ENCODE results near the gene HAO2. TPM values are rescaled to one million over a fixed set of nuclear protein-coding genes. Genes with fewer than 3 reads are reported as not detected.

The HAO2 gene
- total RNA-seq, 2 experiments from 2014 or later, result not detected

- H3K4me3 Mint-ChIP-seq, result no peak overlapping the region
Observed at GRCh38 chr1:119371815-119372214, 3.2 kb downstream of the HAO2 start.

GRCh38 chr1:119372503-119373086 is 4.0 kb downstream of the HAO2 start:
- Histone ChIP-seq H3K27me3 (ENCODE audit: control insufficient read depth in 1 of 2, insufficient read depth in 2 of 2, low read length in 2 of 2) (peaks cover 0 to 4% of the 10 kb centered on the region in 2 experiments), H3K36me3 (ENCODE audit: insufficient read depth, low read length) (no peaks in the 10 kb centered on the region), H3K27ac (ENCODE audit: low read depth in 1 of 2, low read length in 2 of 2) (no peak overlapping the region), H3K4me1 (ENCODE audit: insufficient read depth, low read length) (no peaks in the 10 kb centered on the region), H3K4me3 (ENCODE audit: low read length) (no peak overlapping the region), H3K9me3 (ENCODE audit: control insufficient read depth in 1 of 2, insufficient read depth in 1 of 2, low read length in 2 of 2) (no peaks in the 10 kb centered on the region)
- ATAC-seq (ENCODE audit: poor library complexity) (no peak), DNase-seq (no peak)
- TF ChIP-seq CTCF (IDR thresholded peaks at IDR 0.05), result no peak
- Mint-ChIP-seq H3K36me3 (ENCODE audit: low read depth) (no peaks in the 10 kb centered on the region), H3K4me1 (ENCODE audit: low read depth) (peaks cover 10% of the 10 kb centered on the region), H3K4me3 (no peak overlapping the region), H3K9me3 (no peaks in the 10 kb centered on the region), H3K27ac (no peak overlapping the region), H3K27me3 (peaks cover 31% of the 10 kb centered on the region)
- intact Hi-C loops (cut with DNase I, micrococcal nuclease), result no loop called here
- ChIA-PET CTCF (no interaction called here), POLR2A (no interaction called here)

More at GRCh38 chr1:119371815-119372214, 3.2 kb downstream of the HAO2 start:
- Mint-ChIP-seq H3K4me1 (ENCODE audit: low read depth) (peaks cover 10% of the 10 kb centered on the region), H3K27ac (no peak overlapping the region), H3K27me3 (peaks cover 31% of the 10 kb centered on the region), H3K36me3 (ENCODE audit: low read depth) (no peaks in the 10 kb centered on the region), H3K9me3 (no peaks in the 10 kb centered on the region)
- no peak for DNase-seq
- no peaks in the 10 kb centered on the region for H3K4me1 ChIP-seq (ENCODE audit: insufficient read depth, low read length)
- H3K27ac ChIP-seq (ENCODE audit: low read depth in 1 of 2, low read length in 2 of 2), result no peak overlapping the region
- intact Hi-C loops (cut with DNase I, micrococcal nuclease), result no loop called here
- TF ChIP-seq CTCF (IDR thresholded peaks at IDR 0.05), result no peak
- ATAC-seq (ENCODE audit: poor library complexity), result no peak
- no peak overlapping the region for H3K4me3 ChIP-seq (ENCODE audit: low read length)
- H3K27me3 ChIP-seq (ENCODE audit: control insufficient read depth in 1 of 2, insufficient read depth in 2 of 2, low read length in 2 of 2), result peaks cover 0 to 4% of the 10 kb centered on the region in 2 experiments
- H3K36me3 ChIP-seq (ENCODE audit: insufficient read depth, low read length), result no peaks in the 10 kb centered on the region
- no peaks in the 10 kb centered on the region for H3K9me3 ChIP-seq (ENCODE audit: control insufficient read depth in 1 of 2, insufficient read depth in 1 of 2, low read length in 2 of 2)
- CTCF ChIA-PET, result no interaction called here
- POLR2A ChIA-PET, result no interaction called here

- no peak overlapping the region for H3K4me3 ChIP-seq (ENCODE audit: low read length)
- peaks cover 24% of the 10 kb centered on the region for H3K27me3 Mint-ChIP-seq
- peaks cover 10% of the 10 kb centered on the region for H3K4me1 Mint-ChIP-seq (ENCODE audit: low read depth)
- no peaks in the 10 kb centered on the region for H3K9me3 ChIP-seq (ENCODE audit: control insufficient read depth in 1 of 2, insufficient read depth in 1 of 2, low read length in 2 of 2)
- ChIA-PET CTCF (no interaction called here), POLR2A (no interaction called here)
- intact Hi-C loops (cut with DNase I, micrococcal nuclease), result no loop called here
- no peak overlapping the region for H3K27ac Mint-ChIP-seq
- DNase-seq (no peak), ATAC-seq (ENCODE audit: poor library complexity) (no peak)
- H3K36me3 ChIP-seq (ENCODE audit: insufficient read depth, low read length), result no peaks in the 10 kb centered on the region
- no peaks in the 10 kb centered on the region for H3K36me3 Mint-ChIP-seq (ENCODE audit: low read depth)
- no peak overlapping the region for H3K4me3 Mint-ChIP-seq
- H3K27ac ChIP-seq (ENCODE audit: low read depth in 1 of 2, low read length in 2 of 2), result no peak overlapping the region
- H3K27me3 ChIP-seq (ENCODE audit: control insufficient read depth in 1 of 2, insufficient read depth in 2 of 2, low read length in 2 of 2), result peaks cover 0 to 4% of the 10 kb centered on the region in 2 experiments
- no peak for TF ChIP-seq CTCF (IDR thresholded peaks at IDR 0.05)
- no peaks in the 10 kb centered on the region for H3K9me3 Mint-ChIP-seq
- H3K4me1 ChIP-seq (ENCODE audit: insufficient read depth, low read length), result no peaks in the 10 kb centered on the region
Observed at GRCh38 chr1:119373465-119373864, 4.9 kb downstream of the HAO2 start.
